ENCODE measurements around the gene TULP1.
"Not testable (repeated sequence)": the region's sequence is repeated elsewhere in the genome, so short reads cannot be mapped to it uniquely, and the experiment has no call there.

The TULP1 gene

GRCh38 chr6:35518566-35519312, 6.0 kb upstream of the TULP1 start:
- H3K4me3 ChIP-seq (ENCODE audit: low read length), result no peak overlapping the region
- H3K27me3 ChIP-seq (ENCODE audit: control insufficient read depth, insufficient read depth, low read length), result peaks cover 3% of the 10 kb centered on the region
- H3K27ac ChIP-seq (ENCODE audit: low read length), result no peak overlapping the region
- no peaks in the 10 kb centered on the region for H3K9me3 ChIP-seq (ENCODE audit: control insufficient read depth, low read depth, low read length)
- H3K9ac ChIP-seq (ENCODE audit: low read length), result no peak overlapping the region
- H3K36me3 ChIP-seq (ENCODE audit: control insufficient read depth, low read depth, low read length), result no peaks in the 10 kb centered on the region
- H3K4me1 ChIP-seq (ENCODE audit: control insufficient read depth, low read depth, low read length), result no peaks in the 10 kb centered on the region

GRCh38 chr6:35517978-35518377, 5.3 kb upstream of the TULP1 start:
- not testable (repeated sequence) for H3K4me3 ChIP-seq (ENCODE audit: low read length); H3K9ac ChIP-seq (ENCODE audit: low read length); H3K36me3 ChIP-seq (ENCODE audit: control insufficient read depth, low read depth, low read length); H3K27me3 ChIP-seq (ENCODE audit: control insufficient read depth, insufficient read depth, low read length); H3K9me3 ChIP-seq (ENCODE audit: control insufficient read depth, low read depth, low read length); H3K4me1 ChIP-seq (ENCODE audit: control insufficient read depth, low read depth, low read length); H3K27ac ChIP-seq (ENCODE audit: low read length)

DNA sequence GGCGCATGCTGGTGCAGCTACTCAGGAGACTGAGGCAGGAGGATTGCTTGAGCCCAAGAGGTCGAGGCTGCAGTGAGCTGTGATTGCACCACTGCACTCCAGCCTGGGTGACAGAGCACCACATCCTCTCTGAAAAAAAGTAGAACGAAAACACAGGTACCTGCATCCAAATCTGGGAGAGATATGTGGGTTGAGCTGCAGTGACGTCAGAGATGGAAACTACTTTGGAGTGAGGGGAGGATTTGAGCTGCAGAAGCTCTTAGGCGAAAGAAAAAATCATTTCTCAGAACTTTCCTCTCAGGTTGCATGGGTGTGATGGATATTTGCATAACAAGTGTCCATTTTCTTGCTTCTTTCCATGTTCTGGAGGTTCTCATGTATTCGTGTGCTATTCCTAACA, 4.0 kb upstream of the TULP1 start:
- Histone ChIP-seq H3K27ac (ENCODE audit: low read length) (no peak overlapping the region), H3K36me3 (ENCODE audit: control insufficient read depth, low read depth, low read length) (no peaks in the 10 kb centered on the region), H3K4me1 (ENCODE audit: control insufficient read depth, low read depth, low read length) (peaks cover 5% of the 10 kb centered on the region), H3K9me3 (ENCODE audit: control insufficient read depth, low read depth, low read length) (no peaks in the 10 kb centered on the region), H3K27me3 (ENCODE audit: control insufficient read depth, insufficient read depth, low read length) (no peaks in the 10 kb centered on the region), H3K9ac (ENCODE audit: low read length) (no peak overlapping the region), H3K4me3 (ENCODE audit: low read length) (no peak overlapping the region)

- H3K9me3 ChIP-seq (ENCODE audit: control insufficient read depth, low read depth, low read length); H3K9ac ChIP-seq (ENCODE audit: low read length); H3K27ac ChIP-seq (ENCODE audit: low read length); H3K4me3 ChIP-seq (ENCODE audit: low read length); H3K4me1 ChIP-seq (ENCODE audit: control insufficient read depth, low read depth, low read length); H3K27me3 ChIP-seq (ENCODE audit: control insufficient read depth, insufficient read depth, low read length); H3K36me3 ChIP-seq (ENCODE audit: control insufficient read depth, low read depth, low read length): not testable (repeated sequence)
Observed at GRCh38 chr6:35515939-35516338, 3.2 kb upstream of the TULP1 start.

DNA sequence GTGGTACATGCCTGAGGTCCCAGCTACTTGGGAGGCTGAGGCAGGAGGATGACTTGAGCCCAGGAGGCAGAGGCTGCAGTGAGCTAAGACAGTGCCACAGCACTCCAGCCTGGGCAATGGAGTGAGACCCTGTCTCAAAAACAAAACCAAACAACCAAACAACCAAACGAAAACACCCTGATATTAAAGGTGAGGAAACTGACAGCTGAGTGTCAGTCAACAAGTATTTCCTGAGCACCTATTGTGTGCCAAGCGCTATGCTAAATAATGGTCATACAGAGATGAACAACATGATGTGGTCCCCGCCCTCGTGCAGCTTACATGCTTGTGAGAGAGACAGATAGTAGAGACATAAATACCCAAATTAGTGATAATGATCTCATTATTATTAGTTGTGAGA, 1.9 kb upstream of the TULP1 start:
- Histone ChIP-seq H3K9me3 (ENCODE audit: control insufficient read depth, low read depth, low read length) (no peaks in the 10 kb centered on the region), H3K9ac (ENCODE audit: low read length) (no peak overlapping the region), H3K4me3 (ENCODE audit: low read length) (no peak overlapping the region), H3K36me3 (ENCODE audit: control insufficient read depth, low read depth, low read length) (no peaks in the 10 kb centered on the region), H3K27me3 (ENCODE audit: control insufficient read depth, insufficient read depth, low read length) (peaks cover 5% of the 10 kb centered on the region), H3K4me1 (ENCODE audit: control insufficient read depth, low read depth, low read length) (peaks cover 9% of the 10 kb centered on the region), H3K27ac (ENCODE audit: low read length) (no peak overlapping the region)

DNA sequence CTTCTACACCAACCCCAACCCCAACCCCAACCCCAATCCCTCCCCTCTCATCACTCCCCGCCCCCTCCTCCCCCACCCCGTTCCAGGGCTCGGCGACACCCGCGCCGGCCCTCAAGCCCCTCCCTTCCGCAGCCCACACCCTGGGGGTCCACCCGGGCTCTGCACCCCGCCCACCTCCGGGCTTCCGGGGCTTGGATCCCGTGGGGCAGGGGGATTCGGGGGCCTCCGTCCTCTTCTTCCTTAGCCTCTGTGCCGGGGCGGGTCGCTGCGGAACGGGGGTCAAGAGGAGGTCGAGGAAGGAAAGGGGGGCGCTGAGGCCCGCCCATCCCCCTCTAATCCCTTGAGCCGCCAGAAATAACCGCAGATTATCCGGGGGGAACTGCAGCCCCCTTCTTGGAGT, 690 bp downstream of the TULP1 start:
- Histone ChIP-seq H3K9ac (ENCODE audit: low read length) (no peak overlapping the region), H3K4me3 (ENCODE audit: low read length) (peak overlapping the region; percentile 17), H3K27ac (ENCODE audit: low read length) (no peak overlapping the region), H3K4me1 (ENCODE audit: control insufficient read depth, low read depth, low read length) (peaks cover 14% of the 10 kb centered on the region), H3K27me3 (ENCODE audit: control insufficient read depth, insufficient read depth, low read length) (peaks cover 5% of the 10 kb centered on the region), H3K36me3 (ENCODE audit: control insufficient read depth, low read depth, low read length) (no peaks in the 10 kb centered on the region), H3K9me3 (ENCODE audit: control insufficient read depth, low read depth, low read length) (no peaks in the 10 kb centered on the region)

GRCh38 chr6:35511562-35511941, 1.1 kb downstream of the TULP1 start:
- Histone ChIP-seq H3K9me3 (ENCODE audit: control insufficient read depth, low read depth, low read length) (no peaks in the 10 kb centered on the region), H3K27ac (ENCODE audit: low read length) (no peak overlapping the region), H3K27me3 (ENCODE audit: control insufficient read depth, insufficient read depth, low read length) (peaks cover 5% of the 10 kb centered on the region), H3K9ac (ENCODE audit: low read length) (no peak overlapping the region), H3K36me3 (ENCODE audit: control insufficient read depth, low read depth, low read length) (no peaks in the 10 kb centered on the region), H3K4me1 (ENCODE audit: control insufficient read depth, low read depth, low read length) (peaks cover 15% of the 10 kb centered on the region), H3K4me3 (ENCODE audit: low read length) (no peak overlapping the region)

- peaks cover 20% of the 10 kb centered on the region for H3K4me1 ChIP-seq (ENCODE audit: control insufficient read depth, low read depth, low read length)
- H3K27me3 ChIP-seq (ENCODE audit: control insufficient read depth, insufficient read depth, low read length), result peaks cover 5% of the 10 kb centered on the region
- H3K4me3 ChIP-seq (ENCODE audit: low read length), result no peak overlapping the region
- H3K9ac ChIP-seq (ENCODE audit: low read length), result no peak overlapping the region
- no peaks in the 10 kb centered on the region for H3K9me3 ChIP-seq (ENCODE audit: control insufficient read depth, low read depth, low read length)
- H3K27ac ChIP-seq (ENCODE audit: low read length), result no peak overlapping the region
- no peaks in the 10 kb centered on the region for H3K36me3 ChIP-seq (ENCODE audit: control insufficient read depth, low read depth, low read length)
Observed at GRCh38 chr6:35510916-35511561, 1.7 kb downstream of the TULP1 start.

DNA sequence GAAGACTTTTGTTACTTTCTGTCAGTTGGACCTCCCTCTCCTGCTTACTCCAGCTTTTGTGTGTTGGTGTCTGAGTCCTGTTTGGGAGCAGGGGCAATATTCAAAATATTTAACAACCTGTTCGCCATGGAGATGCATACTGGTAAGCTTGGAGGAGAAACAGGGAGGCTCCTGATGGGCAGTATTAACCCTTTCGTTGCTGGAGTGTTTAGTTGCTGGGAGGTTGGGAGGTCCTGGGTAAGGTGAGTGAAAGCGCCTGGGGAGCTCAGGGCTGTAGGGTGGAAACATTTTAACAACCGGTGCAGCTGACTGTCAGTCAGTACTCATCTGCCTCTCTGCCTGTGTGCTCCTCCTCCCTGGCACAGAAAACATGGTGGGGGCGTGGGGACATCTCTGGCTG, 4.2 kb downstream of the TULP1 start:
- peaks cover 24% of the 10 kb centered on the region for H3K4me1 ChIP-seq (ENCODE audit: control insufficient read depth, low read depth, low read length)
- H3K4me3 ChIP-seq (ENCODE audit: low read length), result no peak overlapping the region
- H3K27me3 ChIP-seq (ENCODE audit: control insufficient read depth, insufficient read depth, low read length), result peaks cover 5% of the 10 kb centered on the region
- H3K9me3 ChIP-seq (ENCODE audit: control insufficient read depth, low read depth, low read length), result no peaks in the 10 kb centered on the region
- no peaks in the 10 kb centered on the region for H3K36me3 ChIP-seq (ENCODE audit: control insufficient read depth, low read depth, low read length)
- no peak overlapping the region for H3K27ac ChIP-seq (ENCODE audit: low read length)
- H3K9ac ChIP-seq (ENCODE audit: low read length), result no peak overlapping the region

DNA sequence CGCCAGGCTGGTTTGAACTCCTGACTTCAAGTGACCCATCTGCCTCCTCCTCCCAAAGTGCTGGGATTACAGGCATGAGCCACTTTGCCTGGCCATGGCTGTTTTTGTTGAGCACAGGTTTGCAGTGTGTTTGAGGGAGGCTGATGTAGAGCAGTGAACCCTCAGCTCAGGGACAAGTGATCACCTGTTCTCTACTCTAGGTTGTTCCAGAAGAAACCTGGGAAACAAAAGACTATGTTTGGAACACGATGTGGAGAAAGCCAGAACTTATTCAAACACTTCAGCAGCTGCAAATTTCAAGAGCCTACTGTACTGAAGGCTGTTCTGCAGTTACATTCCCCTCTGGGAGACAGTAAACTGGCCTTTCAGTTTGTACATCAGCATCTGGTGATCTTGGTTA, 4.7 kb downstream of the TULP1 start:
- Histone ChIP-seq H3K9me3 (ENCODE audit: control insufficient read depth, low read depth, low read length) (no peaks in the 10 kb centered on the region), H3K4me1 (ENCODE audit: control insufficient read depth, low read depth, low read length) (peaks cover 24% of the 10 kb centered on the region), H3K9ac (ENCODE audit: low read length) (no peak overlapping the region), H3K27me3 (ENCODE audit: control insufficient read depth, insufficient read depth, low read length) (peaks cover 5% of the 10 kb centered on the region), H3K36me3 (ENCODE audit: control insufficient read depth, low read depth, low read length) (no peaks in the 10 kb centered on the region), H3K27ac (ENCODE audit: low read length) (no peak overlapping the region), H3K4me3 (ENCODE audit: low read length) (no peak overlapping the region)

- no peak overlapping the region for H3K27ac ChIP-seq (ENCODE audit: low read length)
- H3K4me3 ChIP-seq (ENCODE audit: low read length), result no peak overlapping the region
- H3K36me3 ChIP-seq (ENCODE audit: control insufficient read depth, low read depth, low read length), result no peaks in the 10 kb centered on the region
- peaks cover 19% of the 10 kb centered on the region for H3K4me1 ChIP-seq (ENCODE audit: control insufficient read depth, low read depth, low read length)
- no peaks in the 10 kb centered on the region for H3K9me3 ChIP-seq (ENCODE audit: control insufficient read depth, low read depth, low read length)
- H3K9ac ChIP-seq (ENCODE audit: low read length), result no peak overlapping the region
- peaks cover 5% of the 10 kb centered on the region for H3K27me3 ChIP-seq (ENCODE audit: control insufficient read depth, insufficient read depth, low read length)
Observed at GRCh38 chr6:35507221-35507620, 5.5 kb downstream of the TULP1 start.

- Histone ChIP-seq H3K9me3 (ENCODE audit: control insufficient read depth, low read depth, low read length) (no peaks in the 10 kb centered on the region), H3K36me3 (ENCODE audit: control insufficient read depth, low read depth, low read length) (no peaks in the 10 kb centered on the region), H3K4me1 (ENCODE audit: control insufficient read depth, low read depth, low read length) (peaks cover 19% of the 10 kb centered on the region), H3K27ac (ENCODE audit: low read length) (no peak overlapping the region), H3K4me3 (ENCODE audit: low read length) (no peak overlapping the region), H3K27me3 (ENCODE audit: control insufficient read depth, insufficient read depth, low read length) (peaks cover 5% of the 10 kb centered on the region), H3K9ac (ENCODE audit: low read length) (no peak overlapping the region)
Observed at GRCh38 chr6:35506536-35506935, 6.2 kb downstream of the TULP1 start.
